Retinal pigment epithelial cell (primary cell): ENCODE measurements around the gene KCNJ6.
"Not testable (repeated sequence)": the region's sequence is repeated elsewhere in the genome, so short reads cannot be mapped to it uniquely, and the experiment has no call there.

Experiments used
- DNase-seq: peaks from one replicate; pipeline ENCODE4 v3.0.0-alpha.2; 2010; ENCODE audit warnings: low read depth
- H3K4me3 ChIP-seq: 2 replicates; pipeline ENCODE4 v1.5.1; 2011; ENCODE audit warnings: mild to moderate bottlenecking, low read length, control low read depth, moderate library complexity
- CTCF ChIP-seq: conservative IDR thresholded peaks from 2 replicates; pipeline ENCODE4 v1.5.1; 2011; ENCODE audit warnings: low read depth, low read length, control low read depth, inconsistent platforms

KCNJ6 gene

GRCh38 chr21:37656899-37657298 lies 259.4 kb downstream of the KCNJ6 start:
- TF ChIP-seq CTCF = no peak
- no peak overlapping the region for H3K4me3 ChIP-seq
- no peak for DNase-seq

GRCh38 chr21:37655611-37656300 lies 260.5 kb downstream of the KCNJ6 start:
- no peak for TF ChIP-seq CTCF
- DNase-seq = no peak
- no peak overlapping the region for H3K4me3 ChIP-seq

- no peak for TF ChIP-seq CTCF
- no peak overlapping the region for H3K4me3 ChIP-seq
- DNase-seq = no peak
Observed at GRCh38 chr21:37654596-37654995, 261.7 kb downstream of the KCNJ6 start.

GRCh38 chr21:37653201-37653600 lies 263.1 kb downstream of the KCNJ6 start:
- TF ChIP-seq CTCF = no peak
- H3K4me3 ChIP-seq = no peak overlapping the region
- DNase-seq = no peak

- no peak for TF ChIP-seq CTCF
- no peak overlapping the region for H3K4me3 ChIP-seq
- DNase-seq = no peak
Observed at GRCh38 chr21:37647781-37648180, 268.5 kb downstream of the KCNJ6 start.

- not testable (repeated sequence) for H3K4me3 ChIP-seq, DNase-seq
Observed at GRCh38 chr21:37646761-37647160, 269.5 kb downstream of the KCNJ6 start.

GRCh38 chr21:37645848-37646247 lies 270.4 kb downstream of the KCNJ6 start:
- TF ChIP-seq CTCF = no peak
- no peak overlapping the region for H3K4me3 ChIP-seq
- DNase-seq = no peak

GRCh38 chr21:37644636-37645035 lies 271.6 kb downstream of the KCNJ6 start:
- H3K4me3 ChIP-seq = no peak overlapping the region
- no peak for TF ChIP-seq CTCF
- DNase-seq = no peak

- DNase-seq, H3K4me3 ChIP-seq: not testable (repeated sequence)
Observed at GRCh38 chr21:37643862-37644261, 272.4 kb downstream of the KCNJ6 start.
